Measurements from ENCODE around the gene OR2T27. TPM values are rescaled to one million over a fixed set of nuclear protein-coding genes. Genes with fewer than 3 reads are reported as not detected.
"Not testable (repeated sequence)": the region's sequence is repeated elsewhere in the genome, so short reads cannot be mapped to it uniquely, and the experiment has no call there.

Gene OR2T27
- total RNA-seq, 2 donors from 2014 or later, result not detected

- ATAC-seq (replicated peaks in 1 of 2) (no peak), DNase-seq (no peak)
- Mint-ChIP-seq H3K36me3 (ENCODE audit: insufficient read depth in 2 of 2) (peaks cover 0 to 3% of the 10 kb centered on the region in 2 donors), H3K4me1 (ENCODE audit: low read depth) (no peaks in the 10 kb centered on the region), H3K27me3 (ENCODE audit: low read depth) (no peaks in the 10 kb centered on the region), H3K27ac (no peak overlapping the region), H3K4me3 (no peak overlapping the region), H3K9me3 (peaks cover 2 to 3% of the 10 kb centered on the region in 2 donors)
These were observed 14.7 kb upstream of the OR2T27 start for GRCh38 chr1:248670003-248670402.

- not testable (repeated sequence) for H3K27ac Mint-ChIP-seq; H3K9me3 Mint-ChIP-seq; ATAC-seq (replicated peaks in 1 of 2); H3K4me1 Mint-ChIP-seq (ENCODE audit: low read depth); H3K36me3 Mint-ChIP-seq (ENCODE audit: insufficient read depth in 2 of 2); H3K4me3 Mint-ChIP-seq; H3K27me3 Mint-ChIP-seq (ENCODE audit: low read depth); DNase-seq
These were observed 8.4 kb upstream of the OR2T27 start for GRCh38 chr1:248663453-248664328.

DNA sequence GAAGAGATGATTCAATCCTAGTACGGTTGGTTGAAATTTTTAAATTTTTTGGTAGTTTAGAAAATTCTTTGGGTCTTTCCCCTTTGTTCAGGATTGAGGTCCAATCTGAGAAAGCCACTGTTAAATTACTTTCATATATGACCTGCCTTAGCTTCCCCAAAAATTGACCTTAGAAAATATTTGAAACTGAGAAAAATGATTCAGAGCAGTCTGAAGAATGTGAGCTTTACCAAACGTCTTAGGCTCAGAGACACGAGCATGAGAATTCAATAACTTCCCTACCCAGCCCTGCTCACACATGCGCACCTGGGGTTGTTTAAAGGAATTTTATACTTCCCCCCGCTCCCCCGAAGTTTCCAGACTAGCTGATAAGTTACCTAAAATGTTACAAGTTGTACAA lies 1.5 kb upstream of the OR2T27 start:
- not testable (repeated sequence) for H3K27me3 Mint-ChIP-seq (ENCODE audit: low read depth); H3K4me3 Mint-ChIP-seq; H3K27ac Mint-ChIP-seq; H3K4me1 Mint-ChIP-seq (ENCODE audit: low read depth); DNase-seq; H3K9me3 Mint-ChIP-seq; H3K36me3 Mint-ChIP-seq (ENCODE audit: insufficient read depth in 2 of 2); ATAC-seq (replicated peaks in 1 of 2)

- not testable (repeated sequence) for H3K4me3 Mint-ChIP-seq; H3K27me3 Mint-ChIP-seq (ENCODE audit: low read depth); DNase-seq; H3K9me3 Mint-ChIP-seq; H3K4me1 Mint-ChIP-seq (ENCODE audit: low read depth); H3K36me3 Mint-ChIP-seq (ENCODE audit: insufficient read depth in 2 of 2); H3K27ac Mint-ChIP-seq
- peak; percentile 44 to 56 for ATAC-seq (replicated peaks in 1 of 2)
These were observed 6.4 kb downstream of the OR2T27 start for GRCh38 chr1:248648770-248649536.

DNA sequence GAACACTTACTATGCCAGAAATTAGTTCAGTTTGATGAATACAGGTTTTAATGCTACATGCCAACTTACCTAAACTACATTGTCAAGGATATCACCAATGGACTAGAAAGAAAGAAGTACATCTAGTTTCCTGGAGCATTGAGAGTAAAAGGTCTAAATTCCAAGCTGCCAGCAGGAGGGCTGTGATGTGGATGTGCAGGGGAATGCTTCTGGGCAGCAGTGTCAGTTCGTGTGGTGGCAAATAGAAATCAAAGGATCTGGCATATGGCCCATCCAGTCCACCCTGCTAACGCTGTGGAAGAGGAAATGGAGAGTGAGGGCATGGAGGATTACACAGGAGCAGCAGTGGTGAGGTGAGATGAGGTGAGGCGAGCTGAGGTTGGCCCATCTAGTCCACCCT lies 10.2 kb downstream of the OR2T27 start, which contains the start of gene OR2T35:
TSS of gene OR2T35 (minus strand) at position 101 of the 400 bp plus-strand sequence. CDS start 6,020 bp downstream, outside the sequence.
- H3K36me3 Mint-ChIP-seq (ENCODE audit: insufficient read depth in 2 of 2); H3K4me1 Mint-ChIP-seq (ENCODE audit: low read depth); ATAC-seq (replicated peaks in 1 of 2); H3K4me3 Mint-ChIP-seq; H3K9me3 Mint-ChIP-seq; DNase-seq; H3K27me3 Mint-ChIP-seq (ENCODE audit: low read depth); H3K27ac Mint-ChIP-seq: not testable (repeated sequence)

DNA sequence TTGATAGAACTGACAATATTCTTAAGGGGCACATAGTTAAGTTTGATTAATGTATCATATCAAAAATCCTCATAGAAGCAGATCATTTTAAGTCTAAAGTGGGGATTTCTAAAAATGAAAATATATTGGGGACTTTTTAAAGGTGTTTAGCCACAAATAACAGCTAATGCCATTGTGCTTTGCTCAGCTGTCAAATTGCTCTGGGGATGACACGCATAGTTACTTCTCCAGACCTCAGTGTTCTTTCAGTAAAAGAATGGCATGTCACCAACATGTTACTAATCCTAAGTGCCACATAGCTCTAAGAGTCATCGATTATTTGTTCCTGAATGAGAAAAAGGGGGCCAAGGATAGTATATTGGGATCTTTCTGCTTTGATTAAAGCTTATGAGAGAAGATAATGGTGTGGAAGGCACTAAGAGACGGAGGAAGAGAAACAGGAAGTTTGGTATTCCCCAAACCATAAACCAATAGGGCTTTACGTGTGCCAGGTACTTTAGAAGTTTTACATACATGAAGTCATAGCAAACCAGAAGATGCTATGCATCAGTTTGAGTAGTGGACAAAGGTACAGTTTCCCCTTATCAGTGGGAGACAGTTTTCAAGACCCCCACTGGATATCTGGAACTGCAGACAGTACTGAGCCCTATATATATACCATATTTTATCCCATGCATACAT lies 12.2 kb downstream of the OR2T27 start:
- not testable (repeated sequence) for H3K4me3 Mint-ChIP-seq; DNase-seq; H3K4me1 Mint-ChIP-seq (ENCODE audit: low read depth); H3K27ac Mint-ChIP-seq; H3K9me3 Mint-ChIP-seq; H3K27me3 Mint-ChIP-seq (ENCODE audit: low read depth); H3K36me3 Mint-ChIP-seq (ENCODE audit: insufficient read depth in 2 of 2)
- ATAC-seq (replicated peaks in 1 of 2), result peak in 1 of 2 donors; percentile 33

DNA sequence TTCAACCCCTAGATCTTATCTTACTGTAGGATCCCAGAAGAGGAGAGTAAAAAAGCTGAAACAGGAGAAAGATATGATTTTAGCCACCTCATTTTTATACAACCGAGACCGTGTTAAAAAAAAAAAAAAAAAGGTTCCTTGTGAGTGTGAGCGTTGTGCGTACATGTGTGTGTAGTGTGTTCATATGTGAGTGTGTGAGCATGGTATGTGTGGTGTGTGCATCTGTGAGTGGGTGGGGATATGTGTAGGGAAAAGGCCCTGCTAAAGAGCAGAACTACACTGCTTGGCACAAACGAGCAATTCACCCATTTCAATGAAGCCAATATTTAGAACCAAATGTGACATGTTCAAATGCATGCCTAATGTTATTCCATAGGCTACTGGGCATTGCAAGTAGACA lies 13.7 kb downstream of the OR2T27 start:
- DNase-seq; H3K4me1 Mint-ChIP-seq (ENCODE audit: low read depth); H3K4me3 Mint-ChIP-seq; H3K27ac Mint-ChIP-seq; H3K27me3 Mint-ChIP-seq (ENCODE audit: low read depth); H3K36me3 Mint-ChIP-seq (ENCODE audit: insufficient read depth in 2 of 2); ATAC-seq (replicated peaks in 1 of 2); H3K9me3 Mint-ChIP-seq: not testable (repeated sequence)

- not testable (repeated sequence) for H3K36me3 Mint-ChIP-seq (ENCODE audit: insufficient read depth in 2 of 2); ATAC-seq (replicated peaks in 1 of 2); H3K27ac Mint-ChIP-seq; DNase-seq; H3K4me1 Mint-ChIP-seq (ENCODE audit: low read depth); H3K4me3 Mint-ChIP-seq; H3K27me3 Mint-ChIP-seq (ENCODE audit: low read depth); H3K9me3 Mint-ChIP-seq
These were observed 14.4 kb downstream of the OR2T27 start for GRCh38 chr1:248640906-248641305.

DNA sequence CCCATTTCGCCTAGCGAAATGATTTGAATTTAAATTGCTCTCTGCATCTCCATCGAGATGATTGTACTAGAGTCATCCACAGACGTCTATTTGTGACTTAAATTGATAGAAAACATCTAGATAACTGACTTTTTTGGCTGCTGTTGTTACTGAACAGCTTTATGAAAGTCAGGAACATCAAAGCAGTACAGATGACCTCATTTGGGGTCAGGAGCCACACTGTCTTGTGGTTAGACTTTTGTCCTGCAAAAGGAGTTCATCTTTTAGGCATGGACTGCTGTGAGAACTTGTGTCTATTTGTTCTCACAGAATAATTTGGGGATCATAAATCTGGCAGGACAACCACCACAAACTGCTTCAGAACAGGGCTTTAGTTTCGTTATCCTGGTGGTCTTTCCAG lies 15.7 kb downstream of the OR2T27 start:
- H3K4me1 Mint-ChIP-seq (ENCODE audit: low read depth); H3K27ac Mint-ChIP-seq; H3K27me3 Mint-ChIP-seq (ENCODE audit: low read depth); H3K9me3 Mint-ChIP-seq; H3K4me3 Mint-ChIP-seq; H3K36me3 Mint-ChIP-seq (ENCODE audit: insufficient read depth in 2 of 2); DNase-seq: not testable (repeated sequence)
- peak; percentile 39 to 47 for ATAC-seq (replicated peaks in 1 of 2)

DNA sequence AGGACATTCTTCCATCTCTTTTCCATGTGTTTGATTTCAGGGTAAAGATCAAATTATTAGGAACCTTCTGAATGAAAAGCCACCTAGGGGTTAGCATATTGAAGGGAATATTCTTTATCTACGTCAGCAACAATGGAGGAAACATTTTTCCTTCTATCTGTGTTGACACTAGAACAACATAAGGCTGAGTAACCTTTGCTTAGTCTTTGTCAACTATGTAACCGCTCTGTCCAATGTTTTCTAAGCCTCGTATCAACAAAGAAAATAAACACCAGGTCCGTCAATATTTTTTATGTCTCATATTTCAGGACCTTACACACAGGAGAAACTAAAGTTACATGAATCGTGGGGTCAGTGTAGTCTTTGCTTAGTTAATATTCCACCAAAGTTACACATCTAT lies 18.7 kb downstream of the OR2T27 start:
- H3K27me3 Mint-ChIP-seq (ENCODE audit: low read depth); H3K4me3 Mint-ChIP-seq; H3K4me1 Mint-ChIP-seq (ENCODE audit: low read depth); DNase-seq; H3K27ac Mint-ChIP-seq; ATAC-seq (replicated peaks in 1 of 2); H3K36me3 Mint-ChIP-seq (ENCODE audit: insufficient read depth in 2 of 2); H3K9me3 Mint-ChIP-seq: not testable (repeated sequence)

DNA sequence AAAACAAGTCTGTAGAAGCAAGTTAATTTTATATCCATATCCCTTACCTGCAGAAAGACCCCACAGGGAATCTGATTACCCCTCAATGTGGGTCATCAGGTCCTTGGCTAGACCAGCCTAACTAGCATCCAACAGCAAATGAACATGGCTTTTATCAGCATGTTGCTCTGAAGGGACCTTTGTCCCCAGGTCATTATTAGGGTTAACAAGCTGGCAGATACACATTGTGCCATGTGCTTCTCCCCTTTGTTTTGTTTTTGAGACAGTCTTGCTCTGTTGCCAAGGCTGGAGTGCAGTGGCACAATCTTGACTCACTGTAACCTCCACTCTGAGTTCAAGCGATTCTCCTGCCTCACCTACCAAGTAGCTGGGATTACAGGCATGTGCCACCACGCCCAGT lies 20.3 kb downstream of the OR2T27 start, which contains the start of gene OR2T11:
TSS of gene OR2T11 (minus strand) at position 101 of the 400 bp plus-strand sequence. CDS start 7,963 bp downstream, outside the sequence.
- ATAC-seq (replicated peaks in 1 of 2); H3K27me3 Mint-ChIP-seq (ENCODE audit: low read depth); H3K4me3 Mint-ChIP-seq; DNase-seq; H3K9me3 Mint-ChIP-seq; H3K4me1 Mint-ChIP-seq (ENCODE audit: low read depth); H3K36me3 Mint-ChIP-seq (ENCODE audit: insufficient read depth in 2 of 2); H3K27ac Mint-ChIP-seq: not testable (repeated sequence)

DNA sequence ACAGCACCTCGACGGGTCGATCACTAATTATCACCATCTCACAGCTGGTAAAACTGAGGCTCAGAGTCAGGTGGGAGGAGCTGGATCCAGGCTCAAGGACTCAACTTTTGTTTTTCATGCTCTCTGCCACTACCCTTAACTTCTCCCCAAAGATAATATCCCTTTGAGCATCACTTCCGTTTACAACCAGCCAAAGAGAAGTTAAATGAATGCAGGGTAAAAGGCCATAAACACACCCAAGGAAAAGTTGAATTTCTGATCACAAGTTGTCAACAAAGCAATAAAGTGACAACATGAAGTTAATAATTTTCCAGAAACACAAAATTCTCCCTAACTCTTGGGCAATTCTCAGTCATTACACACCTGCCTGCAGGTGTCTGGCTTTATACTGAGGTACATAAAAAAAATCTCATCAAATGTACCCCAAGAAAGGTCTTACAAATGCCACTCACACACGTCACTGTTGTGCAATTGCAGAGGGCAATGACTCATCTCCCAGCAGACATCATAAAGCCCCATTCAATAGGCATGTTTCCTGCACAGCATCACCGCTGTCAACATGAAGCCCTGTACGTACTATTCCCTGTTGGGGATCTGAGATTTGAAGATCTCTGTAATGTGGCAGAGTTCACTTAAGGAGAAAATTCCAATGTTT lies 23.8 kb downstream of the OR2T27 start:
- Mint-ChIP-seq H3K27me3 (ENCODE audit: low read depth) (no peaks in the 10 kb centered on the region), H3K4me1 (ENCODE audit: low read depth) (no peaks in the 10 kb centered on the region), H3K36me3 (ENCODE audit: insufficient read depth in 2 of 2) (no peaks in the 10 kb centered on the region), H3K4me3 (no peak overlapping the region), H3K27ac (no peak overlapping the region), H3K9me3 (no peaks in the 10 kb centered on the region)
- no peak for DNase-seq
- peak in 1 of 2 donors; percentile 53 for ATAC-seq (replicated peaks in 1 of 2)
